PFSK-1 (cell line): ENCODE measurements around the gene CHRNA10.

ENCODE experiments used
- FOXP2 ChIP-seq: optimal IDR thresholded peaks from 2 replicates; pipeline ENCODE3; 2011; ENCODE audit warnings: borderline replicate concordance, control low read depth, inconsistent platforms; ENCODE audit not compliant: insufficient read depth; ENCODE audit errors: extremely low read length, extremely low read depth
- POLR2AphosphoS5 ChIP-seq: IDR thresholded peaks from 2 replicates; pipeline ENCODE4 v1.6.1; 2012; ENCODE audit warnings: low read depth, mild to moderate bottlenecking, control low read depth, low read length, moderate library complexity
- REST ChIP-seq, 2 experiments: IDR thresholded peaks; 2 replicates each; pipeline versions ENCODE4 v1.6.1 to v1.8.0; 2011 to 2012; ENCODE audit warnings: low read depth in 2 of 2, low read length in 2 of 2, control low read depth in 1 of 2, inconsistent platforms in 1 of 2, mild to moderate bottlenecking in 1 of 2, moderate library complexity in 1 of 2; ENCODE audit not compliant: insufficient read depth in 1 of 2
- SIN3A ChIP-seq: IDR thresholded peaks from 2 replicates; pipeline ENCODE4 v1.6.1; 2012; ENCODE audit warnings: mild to moderate bottlenecking, low read length, moderate library complexity, borderline replicate concordance; ENCODE audit not compliant: insufficient read depth
- TAF1 ChIP-seq: IDR thresholded peaks from 2 replicates; pipeline ENCODE4 v1.6.1; 2012; ENCODE audit warnings: low read length, control low read depth, borderline replicate concordance; ENCODE audit not compliant: insufficient read depth

The CHRNA10 gene

GRCh38 chr11:3615998-3616397 lies 55.2 kb downstream of the CHRNA10 start:
- TF ChIP-seq POLR2AphosphoS5, result no peak
- no peak for TF ChIP-seq FOXP2
- TF ChIP-seq SIN3A, result no peak
- no peak for TF ChIP-seq TAF1
- no peak for TF ChIP-seq REST (IDR thresholded peaks at IDR 0.05; ENCODE audit: insufficient read depth in 1 of 2, low read depth in 2 of 2, low read length in 2 of 2)
